MM.1S (cell line): ENCODE data around the gene YBEY.

Source experiments
- CTCF ChIP-seq: fragments of 300-600 bp; sonication (generic); IDR thresholded peaks from 2 replicates; pipeline ENCODE4 v1.5.1; 2016; ENCODE audit warnings: antibody characterized with exemption, low read length, mixed read lengths
- EZH2phosphoT487 ChIP-seq: fragments of 300-600 bp; sonication (generic); IDR thresholded peaks from 2 replicates; pipeline ENCODE4 v1.6.1; 2018; ENCODE audit warnings: antibody characterized with exemption, low read length

GRCh38 chr21:46294647-46295176 lies 8.6 kb downstream of the YBEY start:
- no peak for TF ChIP-seq CTCF
- TF ChIP-seq EZH2phosphoT487: no peak
